Hematopoietic multipotent progenitor cell treated with erythropoietin and hydrocortisone succinate and interleukin-3 and kit ligand, for 17 days (in vitro differentiated cells): ENCODE results near the gene MOAP1.
"Not testable (repeated sequence)": the region's sequence is repeated elsewhere in the genome, so short reads cannot be mapped to it uniquely, and the experiment has no call there.

ENCODE experiments used
- DNase-seq: peaks from one replicate; pipeline ENCODE4 v3.0.0-alpha.2; 2015; ENCODE audit warnings: low spot score

Gene MOAP1

DNA sequence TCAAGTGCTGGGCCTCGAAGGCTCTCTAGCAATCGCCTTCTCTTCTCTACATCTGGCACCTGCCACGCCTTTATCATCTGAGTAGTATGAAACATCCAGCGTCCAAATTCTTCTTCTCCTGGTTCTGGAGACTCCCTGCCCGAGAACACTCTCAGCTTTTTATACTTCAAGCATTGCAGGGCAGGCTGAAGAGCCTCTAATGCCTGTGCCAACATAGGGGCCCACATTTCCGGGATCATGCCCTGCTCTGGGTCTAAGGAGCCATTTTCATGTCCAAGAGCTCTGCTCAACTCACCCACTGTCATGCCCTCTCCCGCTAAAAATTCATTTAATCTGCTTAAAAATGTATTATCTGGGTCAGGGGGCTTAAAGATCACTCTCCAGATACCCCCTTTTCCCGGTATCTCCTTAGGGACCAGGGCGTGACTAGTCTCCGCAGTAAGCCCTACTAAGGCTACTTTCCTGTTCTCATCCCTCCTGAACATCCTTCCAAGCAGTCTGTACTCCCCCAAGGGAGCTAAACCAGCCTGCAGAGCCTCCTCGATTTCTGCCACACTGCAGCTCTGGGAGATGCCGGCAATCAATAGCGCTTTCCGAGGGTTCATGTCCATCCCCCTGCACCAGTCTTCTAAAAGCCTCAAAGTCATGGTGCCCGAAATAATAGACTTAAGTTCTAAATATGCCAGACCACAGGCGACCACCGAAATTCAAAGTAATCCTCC is 940 bp downstream of the MOAP1 start:
- no peak for DNase-seq

DNA sequence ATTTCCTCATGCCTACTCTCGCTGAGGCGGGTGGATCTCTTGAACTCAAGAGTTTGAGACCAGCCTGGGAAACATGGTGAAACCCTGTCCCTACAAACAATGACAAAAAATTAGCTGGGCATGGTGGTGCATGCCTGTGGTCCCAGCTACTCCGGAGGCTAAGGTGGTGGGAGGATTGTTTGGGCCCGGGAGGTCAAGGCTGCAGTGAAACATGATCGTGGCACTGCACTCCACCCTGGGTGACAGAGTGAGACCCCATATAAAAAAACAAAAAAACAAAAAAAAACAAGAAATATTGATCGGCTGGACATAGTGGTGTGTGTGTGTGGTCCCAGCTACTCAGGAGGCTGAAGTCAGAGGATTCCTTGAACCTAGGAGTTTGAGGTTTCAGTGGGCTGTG is 9.2 kb downstream of the MOAP1 start:
- DNase-seq: no peak

- DNase-seq: not testable (repeated sequence)
Measured at GRCh38 chr14:93174731-93175130, 10.0 kb downstream of the MOAP1 start.

DNA sequence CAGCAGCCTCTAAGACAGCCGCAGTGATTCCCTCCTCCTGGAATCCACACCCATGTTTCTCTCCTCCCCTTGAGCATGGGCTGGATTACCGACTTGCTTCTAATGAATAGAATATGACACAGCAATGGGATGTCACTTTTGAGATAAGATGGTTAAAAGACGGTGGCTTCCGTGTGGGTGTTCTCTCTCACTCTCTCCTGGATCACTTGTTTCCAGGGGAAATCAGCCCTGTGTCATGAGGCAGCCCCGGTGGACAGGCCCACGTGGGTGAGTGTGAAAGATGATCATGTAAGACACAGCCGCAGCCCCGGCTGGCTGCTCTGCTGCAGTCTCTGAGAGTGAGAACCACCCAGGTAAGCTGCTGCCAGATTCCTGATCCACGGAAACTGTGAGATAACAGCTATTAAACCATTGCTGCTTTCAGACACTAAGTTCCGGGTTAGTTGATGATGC is 10.7 kb downstream of the MOAP1 start:
- no peak for DNase-seq

- no peak for DNase-seq
Measured at GRCh38 chr14:93171376-93171775, 13.3 kb downstream of the MOAP1 start.

- DNase-seq: not testable (repeated sequence)
Measured at GRCh38 chr14:93170141-93170540, 14.6 kb downstream of the MOAP1 start.

DNA sequence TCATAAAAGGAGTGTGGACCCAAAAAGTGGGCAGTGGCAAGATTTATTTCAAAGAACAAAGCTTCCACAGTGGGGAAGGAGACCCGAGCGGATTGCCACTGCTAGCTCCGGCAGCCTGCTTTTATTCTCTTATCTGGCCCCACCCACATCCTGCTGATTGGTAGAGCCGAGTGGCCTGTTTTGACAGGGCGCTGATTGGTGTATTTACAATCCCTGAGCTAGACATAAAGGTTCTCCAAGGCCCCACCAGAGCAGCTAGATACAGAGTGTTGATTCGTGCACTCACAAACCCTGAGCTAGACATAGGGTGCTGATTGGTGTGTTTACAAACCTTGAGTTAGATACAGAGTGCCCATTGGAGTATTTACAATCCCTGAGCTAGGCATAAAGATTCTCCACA is 15.1 kb downstream of the MOAP1 start:
- DNase-seq: not testable (repeated sequence)

DNA sequence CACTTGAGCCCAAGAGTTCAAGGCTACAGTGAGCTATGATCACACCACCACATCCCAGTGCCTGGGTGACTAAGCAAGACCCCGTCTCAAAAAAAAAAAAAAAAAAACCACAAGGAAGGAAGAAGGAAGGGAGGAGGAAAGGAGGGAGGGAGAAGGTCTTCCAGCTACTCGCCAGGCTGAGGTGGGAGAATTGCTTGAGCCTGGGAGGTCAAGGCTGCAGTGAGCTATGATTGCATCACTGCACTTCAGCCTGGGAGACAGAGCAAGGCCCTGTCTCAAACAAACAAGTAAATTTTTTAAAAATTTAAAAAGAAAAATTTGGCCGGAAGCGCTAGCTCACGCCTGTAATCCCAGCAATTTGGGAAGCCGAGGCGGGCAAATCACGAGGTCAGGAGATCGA is 16.1 kb downstream of the MOAP1 start:
- not testable (repeated sequence) for DNase-seq

DNA sequence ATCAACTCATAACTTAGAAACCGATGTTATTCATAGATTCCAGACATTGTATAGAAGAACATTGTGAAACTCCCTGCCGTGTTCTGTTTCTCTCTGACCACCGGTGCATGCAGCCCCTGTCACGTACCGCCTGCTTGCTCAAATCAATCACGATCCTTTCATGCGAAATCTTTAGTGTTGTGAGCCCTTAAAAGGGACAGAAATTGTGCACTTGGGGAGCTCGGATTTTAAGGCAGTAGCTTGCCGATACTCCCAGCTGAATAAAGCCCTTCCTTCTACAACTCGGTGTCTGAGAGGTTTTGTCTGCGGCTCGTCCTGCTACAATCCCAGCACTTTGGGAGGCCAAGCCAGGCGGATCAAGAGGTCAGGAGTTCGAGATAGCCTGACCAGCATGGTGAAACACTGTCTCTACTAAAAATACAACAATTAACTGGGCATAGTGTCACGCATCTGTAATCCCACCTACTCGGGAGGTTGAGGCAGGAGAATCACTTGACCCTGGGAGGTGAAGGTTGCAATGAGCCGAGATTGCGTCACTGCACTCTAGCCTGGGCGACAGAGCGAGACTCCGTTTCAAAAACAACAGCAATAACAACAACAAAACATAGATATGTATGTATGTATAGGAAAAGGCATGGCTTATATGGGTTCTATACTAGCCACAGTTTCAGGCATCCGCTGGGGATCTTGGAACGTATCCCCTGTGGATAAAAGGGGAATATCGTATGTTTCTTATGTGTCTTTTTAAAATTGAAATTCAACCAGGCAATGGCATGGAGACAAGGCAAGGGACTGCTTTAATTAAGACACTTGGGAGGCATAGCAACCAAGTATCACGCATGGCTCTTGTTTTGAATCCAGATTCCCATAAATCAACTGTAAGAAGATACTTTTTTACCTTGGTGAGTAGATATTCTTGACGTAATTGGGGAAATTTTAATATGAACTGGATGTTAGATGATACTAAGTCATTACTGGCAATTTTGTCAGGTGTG is 19.1 kb downstream of the MOAP1 start:
- DNase-seq: not testable (repeated sequence)

DNA sequence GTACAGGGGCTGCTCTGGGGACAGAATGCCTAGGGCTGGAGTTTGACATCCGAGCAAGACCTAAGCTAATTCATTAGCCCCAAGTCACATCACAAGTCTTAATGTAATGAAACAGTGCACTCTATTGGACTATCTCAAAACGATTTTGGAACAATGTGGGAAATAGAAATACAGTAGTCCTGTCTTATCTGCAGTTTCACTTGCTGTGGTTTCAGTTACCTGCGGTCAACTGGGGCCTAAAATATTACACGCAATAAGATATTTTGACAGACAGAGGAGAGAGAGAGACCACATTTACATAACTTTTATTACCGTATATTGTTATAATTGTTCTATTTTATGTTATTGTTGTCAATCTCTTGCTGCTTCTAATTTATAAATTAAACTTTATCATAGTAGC is 21.1 kb downstream of the MOAP1 start:
- DNase-seq: no peak

- DNase-seq: no peak
Measured at GRCh38 chr14:93161411-93161940, 23.2 kb downstream of the MOAP1 start.

GRCh38 chr14:93160353-93160801 is 24.3 kb downstream of the MOAP1 start:
- no peak for DNase-seq

GRCh38 chr14:93159625-93160352 is 24.9 kb downstream of the MOAP1 start:
- not testable (repeated sequence) for DNase-seq

DNA sequence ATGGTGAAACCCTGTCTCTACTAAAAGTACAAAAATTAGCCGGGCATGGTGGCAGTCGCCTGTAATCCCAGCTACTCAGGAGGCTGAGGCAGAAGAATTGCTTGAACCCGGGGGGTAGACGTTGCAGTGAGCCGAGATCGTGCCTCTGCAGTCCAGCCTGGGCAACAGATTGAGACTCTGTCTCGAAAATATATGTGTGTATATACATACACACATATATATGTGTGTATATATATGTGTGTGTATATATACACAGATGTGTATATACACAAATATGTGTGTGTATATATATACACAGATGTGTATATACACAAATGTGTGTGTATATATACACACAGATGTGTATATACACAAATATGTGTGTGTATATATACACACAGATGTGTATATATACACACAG is 26.3 kb downstream of the MOAP1 start:
- not testable (repeated sequence) for DNase-seq

- no peak for DNase-seq
Measured at GRCh38 chr14:93156693-93157369, 27.9 kb downstream of the MOAP1 start.

DNA sequence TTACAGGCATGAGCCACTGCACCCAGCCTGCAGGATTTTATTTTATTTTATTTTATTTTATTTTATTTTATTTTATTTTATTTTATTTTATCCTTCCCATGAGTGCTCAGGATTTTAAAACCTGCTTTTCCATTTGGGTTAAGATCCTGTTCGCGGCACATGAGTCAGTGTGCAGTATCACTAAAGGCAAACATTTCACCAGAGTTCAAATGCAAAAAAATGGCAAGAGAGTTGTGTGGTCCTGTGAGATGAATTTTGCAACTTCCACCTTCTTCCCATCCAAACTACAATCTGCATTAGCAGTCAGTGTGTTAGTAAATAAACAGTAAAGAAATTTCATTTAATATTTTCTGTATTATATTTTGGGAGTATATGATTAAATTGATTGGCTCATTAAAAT is 29.0 kb downstream of the MOAP1 start:
- DNase-seq: no peak

DNA sequence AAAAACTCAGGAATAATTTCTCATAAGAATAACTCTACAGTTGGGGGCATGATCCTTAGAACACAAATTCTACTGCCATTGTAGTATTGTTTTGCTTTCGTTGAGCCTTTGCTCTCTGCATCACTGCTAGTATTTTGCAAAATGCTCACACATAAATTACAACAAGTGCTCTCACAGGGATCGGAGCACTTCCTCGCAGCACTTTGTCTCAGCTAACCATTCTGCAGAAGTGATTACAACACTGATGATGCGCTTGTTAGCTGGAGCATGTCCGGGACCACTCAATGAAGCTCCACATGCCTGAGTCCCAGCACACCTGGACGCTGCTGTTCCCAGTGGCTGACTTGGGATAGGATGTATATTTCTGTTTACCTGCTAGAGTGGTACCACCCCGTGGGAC is 31.6 kb downstream of the MOAP1 start:
- DNase-seq: no peak

DNA sequence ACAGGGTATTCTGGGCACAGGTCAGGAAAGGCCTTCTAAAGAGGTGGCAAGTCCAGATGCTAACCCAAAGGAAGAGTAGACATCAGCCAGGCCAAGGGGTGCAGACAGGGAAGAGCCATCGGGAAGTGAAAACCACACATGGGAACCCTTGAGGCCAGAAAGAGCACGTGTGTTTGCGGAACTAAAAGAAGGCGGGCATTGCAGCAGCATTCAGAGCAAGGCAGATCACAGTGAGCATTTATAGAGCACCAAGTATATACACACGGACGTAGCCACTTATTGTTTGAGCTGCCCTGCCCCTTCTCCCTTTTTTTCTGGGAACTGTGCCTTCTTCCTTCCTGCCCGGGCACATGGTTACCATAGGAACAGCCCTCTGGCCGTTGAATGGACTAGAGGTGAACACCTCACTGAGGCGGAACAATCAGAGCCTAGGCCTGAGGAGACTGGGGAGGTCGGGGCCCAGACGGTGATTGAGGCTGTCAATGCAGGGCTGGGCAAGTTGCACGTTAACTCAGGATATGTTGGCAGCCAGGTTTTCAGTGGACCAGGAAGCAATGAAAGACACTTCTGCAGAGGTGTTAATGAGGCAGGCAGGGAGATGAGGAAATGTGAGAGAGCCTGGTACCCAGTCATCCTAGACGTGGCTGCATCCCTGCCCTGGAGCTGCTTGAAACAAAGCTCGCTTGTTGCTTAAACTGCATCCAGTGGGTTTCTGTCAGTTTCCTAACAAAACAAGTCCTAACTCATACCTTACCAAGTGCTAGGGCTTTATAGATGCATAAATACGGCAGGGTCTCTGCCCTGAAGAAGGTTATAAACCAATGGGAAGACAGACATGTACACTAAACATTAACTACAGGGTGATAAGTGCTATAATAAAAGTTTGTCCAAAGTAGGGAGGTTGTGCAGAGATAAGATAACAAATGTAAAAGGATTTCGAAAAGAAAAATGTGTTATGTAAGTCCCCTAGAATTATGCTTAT is 34.2 kb downstream of the MOAP1 start:
- DNase-seq: no peak

- DNase-seq: no peak
Measured at GRCh38 chr14:93148979-93149378, 35.7 kb downstream of the MOAP1 start.

DNA sequence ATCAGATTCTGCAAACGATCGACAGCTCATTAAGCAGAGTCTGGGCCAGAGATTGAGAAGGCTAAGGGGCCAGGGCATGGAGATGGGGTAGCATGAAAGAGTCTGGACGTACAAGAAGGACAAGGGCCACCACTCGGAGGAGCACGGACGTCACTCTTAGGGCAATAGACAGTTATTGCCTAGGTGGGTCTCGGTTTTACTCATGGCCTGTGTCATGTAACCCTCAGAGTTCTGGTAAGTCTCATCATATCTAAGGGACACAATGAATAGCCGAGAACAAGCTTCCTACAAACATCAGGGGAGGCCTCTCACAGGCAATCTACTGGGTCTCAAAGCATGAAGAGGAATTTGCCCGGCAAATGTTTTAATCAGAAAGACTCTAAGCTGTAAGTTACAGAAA is 38.6 kb downstream of the MOAP1 start:
- no peak for DNase-seq
